Measurements from ENCODE around the gene PTPRH.
"Not testable (repeated sequence)": the region's sequence is repeated elsewhere in the genome, so short reads cannot be mapped to it uniquely, and the experiment has no call there.

The PTPRH gene

GRCh38 chr19:55225415-55225958 is 16.2 kb upstream of the PTPRH start:
- no peak for ATAC-seq
- no peak for DNase-seq

- not testable (repeated sequence) for ATAC-seq, DNase-seq
These were observed 15.5 kb upstream of the PTPRH start for GRCh38 chr19:55224679-55225414.

GRCh38 chr19:55224038-55224665 is 14.9 kb upstream of the PTPRH start:
- ATAC-seq: no peak

GRCh38 chr19:55223291-55224037 is 14.2 kb upstream of the PTPRH start:
- no peak for ATAC-seq
- DNase-seq: no peak

More at GRCh38 chr19:55224038-55224665, 14.9 kb upstream of the PTPRH start:
- no peak for DNase-seq

- ATAC-seq: no peak
- DNase-seq: no peak
These were observed 11.2 kb upstream of the PTPRH start for GRCh38 chr19:55220525-55220924.

- peak; percentile 69 for DNase-seq
- ATAC-seq: peak; percentile 75
These were observed 7.3 kb upstream of the PTPRH start for GRCh38 chr19:55216461-55217198.

GRCh38 chr19:55213547-55213946 is 4.2 kb upstream of the PTPRH start:
- DNase-seq: no peak
- no peak for ATAC-seq

GRCh38 chr19:55212447-55212846 is 3.1 kb upstream of the PTPRH start:
- DNase-seq (peak; percentile 66), ATAC-seq (peak; percentile 33)

GRCh38 chr19:55209693-55210472 is 582 bp upstream of the PTPRH start:
- DNase-seq (no peak), ATAC-seq (no peak)

- ATAC-seq: peak; percentile 89
- DNase-seq: peak; percentile 68
These were observed 2.4 kb downstream of the PTPRH start for GRCh38 chr19:55206664-55207500.

GRCh38 chr19:55202199-55202598 is 7.1 kb downstream of the PTPRH start:
- not testable (repeated sequence) for ATAC-seq, DNase-seq

- ATAC-seq (no peak), DNase-seq (no peak)
These were observed 9.6 kb downstream of the PTPRH start for GRCh38 chr19:55199620-55200204.

- DNase-seq: no peak
- no peak for ATAC-seq
These were observed 10.7 kb downstream of the PTPRH start for GRCh38 chr19:55198651-55199050.

- DNase-seq (no peak), ATAC-seq (no peak)
These were observed 11.8 kb downstream of the PTPRH start for GRCh38 chr19:55197528-55197927.

- no peak for ATAC-seq
- no peak for DNase-seq
These were observed 12.5 kb downstream of the PTPRH start for GRCh38 chr19:55196803-55197202.

- DNase-seq (no peak), ATAC-seq (no peak)
These were observed 15.8 kb downstream of the PTPRH start for GRCh38 chr19:55193481-55193880.

- ATAC-seq (no peak), DNase-seq (no peak)
These were observed 19.9 kb downstream of the PTPRH start for GRCh38 chr19:55189403-55189835.

GRCh38 chr19:55188625-55189024 is 20.7 kb downstream of the PTPRH start:
- ATAC-seq (no peak), DNase-seq (no peak)

GRCh38 chr19:55186080-55186479 is 23.2 kb downstream of the PTPRH start:
- ATAC-seq (no peak), DNase-seq (no peak)

GRCh38 chr19:55181740-55182139 is 27.6 kb downstream of the PTPRH start:
- no peak for DNase-seq
- no peak for ATAC-seq
